Measurements from ENCODE around the gene ZFP36L1. TPM values are rescaled to one million over a fixed set of nuclear protein-coding genes. Genes with fewer than 3 reads are reported as not detected.
A peak's percentile ranks its signal among the peaks of the same experiment; 100 is the strongest.

Gene ZFP36L1, protein sequence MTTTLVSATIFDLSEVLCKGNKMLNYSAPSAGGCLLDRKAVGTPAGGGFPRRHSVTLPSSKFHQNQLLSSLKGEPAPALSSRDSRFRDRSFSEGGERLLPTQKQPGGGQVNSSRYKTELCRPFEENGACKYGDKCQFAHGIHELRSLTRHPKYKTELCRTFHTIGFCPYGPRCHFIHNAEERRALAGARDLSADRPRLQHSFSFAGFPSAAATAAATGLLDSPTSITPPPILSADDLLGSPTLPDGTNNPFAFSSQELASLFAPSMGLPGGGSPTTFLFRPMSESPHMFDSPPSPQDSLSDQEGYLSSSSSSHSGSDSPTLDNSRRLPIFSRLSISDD
- total RNA-seq (1,000 to 10,000 TPM in 2 of 7 donors, 100 to 1,000 TPM in 5; 412 to 1,074 (median 693) TPM), polyA plus RNA-seq (100 to 1,000 TPM; 336 to 525 TPM)
- long read RNA-seq, donor 1, transcript ZFP36L1-202 (2 exons, 3,190 nt), result major isoform, 29 of 175 reads
- long read RNA-seq, donor 1, transcript ZFP36L1-201 (3 exons, 3,026 nt), result minor isoform, 15 of 175 reads
- long read RNA-seq, donor 1, partial matches to known transcripts, result 4 of 175 reads
- long read RNA-seq, donor 1, other reads (novel, unspliced or antisense), result 127 of 175 reads
- long read RNA-seq, donor 2, transcript ZFP36L1-202 (2 exons, 3,190 nt), result major isoform, 251 of 253 reads
- long read RNA-seq, donor 2, partial matches to known transcripts, result 0 of 253 reads
- long read RNA-seq, donor 2, other reads (novel, unspliced or antisense), result 0 of 253 reads
- long read RNA-seq, donor 3, transcript ZFP36L1-201 (3 exons, 3,026 nt), result minor isoform, 19 of 362 reads
- long read RNA-seq, donor 3, transcript ZFP36L1-202 (2 exons, 3,190 nt), result major isoform, 161 of 362 reads
- long read RNA-seq, donor 3, partial matches to known transcripts, result 1 of 362 reads
- long read RNA-seq, donor 3, other reads (novel, unspliced or antisense), result 180 of 362 reads

DNA sequence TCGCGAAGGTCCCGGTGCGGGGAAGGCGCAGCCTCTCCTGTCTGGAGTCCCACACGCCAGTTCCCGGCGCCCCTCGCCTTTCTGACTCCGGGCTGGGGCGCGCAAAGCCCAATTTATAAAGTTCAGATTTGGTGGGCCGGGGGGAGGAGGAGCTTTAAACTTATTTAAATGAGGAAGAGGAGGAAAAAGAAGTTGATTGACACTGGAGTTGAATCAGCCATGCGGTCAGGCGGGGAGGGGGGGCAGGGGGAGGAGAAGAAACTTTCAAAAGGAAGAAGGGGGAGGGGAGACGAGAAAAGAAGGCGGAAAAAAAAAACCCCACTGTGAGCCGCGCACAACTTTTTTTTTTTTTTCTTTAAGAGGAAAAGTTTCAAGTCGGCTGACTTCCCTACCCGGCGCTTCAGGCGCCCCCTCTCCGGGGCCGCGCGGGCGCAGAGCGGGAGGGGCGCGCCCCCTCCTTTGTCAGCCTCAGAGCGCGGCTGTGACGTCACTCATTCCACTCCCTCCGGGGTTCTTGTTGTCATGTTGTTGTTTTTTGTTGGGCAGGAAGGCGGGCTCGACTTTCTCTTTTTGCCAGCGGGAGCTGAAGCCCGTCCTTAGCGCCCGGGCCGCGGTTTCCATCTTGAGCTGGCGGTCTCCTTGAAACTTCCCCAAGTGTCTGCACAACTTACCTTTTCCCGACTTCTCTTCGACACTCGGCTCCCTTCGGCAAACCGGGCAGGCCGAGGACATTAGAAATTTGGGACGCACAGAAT, at the start of gene ZFP36L1:
TSS of gene ZFP36L1 (minus strand) at position 89 of the 755 bp plus-strand sequence. CDS start 129 bp downstream, outside the sequence.
- peak within 1 kb of the TSS; percentile 85 for H3K4me3 ChIP-seq
- H3K36me3 ChIP-seq, result no peaks in the 10 kb centered on the region
- no peaks in the 10 kb centered on the region for H3K27me3 ChIP-seq
- H3K9me3 ChIP-seq, result no peaks in the 10 kb centered on the region
- H3K4me1 ChIP-seq (ENCODE audit: insufficient read depth), result peaks cover 5% of the 10 kb centered on the region
- H3K27ac ChIP-seq, result peak within 1 kb of the TSS; percentile 98 to 100
- DNase-seq, result peak; percentile 94 to 97 (median 96)
- intact Hi-C loops (cut with DNase I), result loop anchor here in 2 of 4 donors (1.0 to 10.0 kb wide), 7 partner anchors 23 to 648 kb away; no protein-coding TSS in a partner anchor
- TF ChIP-seq EP300 (IDR thresholded peaks at IDR 0.05) (peak; percentile 81), CTCF (IDR thresholded peaks at IDR 0.05) (peak in 1 of 3 donors; percentile 20), POLR2A (IDR thresholded peaks at IDR 0.05) (peak; percentile 99)
- 0 to 1% (median 0%) methylated on average over 51 of the region's 51 CpGs for WGBS, 3 donors

DNA sequence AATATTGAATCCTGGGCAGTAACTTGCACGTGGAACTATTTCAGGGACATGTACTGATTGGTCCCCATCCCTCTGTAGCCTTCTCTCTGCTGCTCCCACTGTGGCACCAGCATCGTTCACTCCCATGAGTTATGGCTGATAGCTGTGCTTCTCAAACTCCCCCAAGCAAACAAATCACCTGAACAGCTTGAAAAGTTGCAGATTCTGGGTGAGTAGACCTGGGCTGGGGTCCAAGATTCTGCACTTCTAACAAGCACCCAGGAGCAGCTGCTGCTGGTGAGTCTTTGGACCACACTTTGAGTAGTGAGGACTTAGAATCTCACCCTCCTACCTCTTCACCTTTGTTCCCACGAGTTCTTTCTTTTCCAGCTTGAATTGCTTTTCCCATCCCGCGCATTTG, 49.4 kb upstream of the ZFP36L1 start:
- Histone ChIP-seq H3K4me1 (ENCODE audit: insufficient read depth) (peaks cover 8% of the 10 kb centered on the region), H3K27me3 (no peaks in the 10 kb centered on the region), H3K4me3 (no peak overlapping the region), H3K27ac (no peak overlapping the region), H3K9me3 (no peaks in the 10 kb centered on the region), H3K36me3 (no peaks in the 10 kb centered on the region)
- DNase-seq, result no peak
- intact Hi-C loops (cut with DNase I), result loop anchor here in 1 of 4 donors (5.0 kb wide), 1 partner anchor 1005 kb away; no protein-coding TSS in a partner anchor
- 52 to 66% (median 62%) methylated on average over 5 of the region's 5 CpGs for WGBS, 3 donors
- TF ChIP-seq POLR2A (IDR thresholded peaks at IDR 0.05), result no peak

- Histone ChIP-seq H3K27ac (no peak overlapping the region), H3K4me1 (ENCODE audit: insufficient read depth) (peaks cover 8% of the 10 kb centered on the region), H3K27me3 (no peaks in the 10 kb centered on the region), H3K4me3 (no peak overlapping the region), H3K9me3 (no peaks in the 10 kb centered on the region), H3K36me3 (no peaks in the 10 kb centered on the region)
- no peak for DNase-seq
- WGBS, 3 donors, result 38 to 40% (median 38%) methylated on average over 6 of the region's 6 CpGs
- no peak for TF ChIP-seq EP300 (IDR thresholded peaks at IDR 0.05)
- no peak for TF ChIP-seq CTCF (IDR thresholded peaks at IDR 0.05)
- TF ChIP-seq POLR2A (IDR thresholded peaks at IDR 0.05), result no peak
- intact Hi-C loops (cut with DNase I), result loop anchor here in 1 of 4 donors (5.0 kb wide), 1 partner anchor 1004 kb away; no protein-coding TSS in a partner anchor
Measured at GRCh38 chr14:68841016-68841809, 48.3 kb upstream of the ZFP36L1 start.

DNA sequence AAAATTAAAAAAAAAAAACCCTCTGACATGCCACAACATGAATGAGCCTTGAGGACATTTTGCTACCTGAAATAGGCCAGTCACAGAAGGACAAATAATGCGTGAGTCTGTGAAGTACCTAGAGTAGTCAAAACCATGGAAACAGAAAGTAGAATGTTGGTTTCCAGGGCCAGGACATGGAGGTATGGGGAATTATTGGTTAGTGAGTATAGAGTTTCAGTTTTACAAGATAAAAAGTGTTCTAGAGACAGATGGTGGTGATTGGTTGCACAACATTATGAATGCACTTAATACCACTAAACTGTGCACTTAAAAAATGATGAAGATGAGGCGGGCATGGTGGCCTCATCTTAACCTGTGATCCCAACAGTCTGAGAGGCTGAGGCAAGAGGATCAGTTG, 47.6 kb upstream of the ZFP36L1 start:
- no peaks in the 10 kb centered on the region for H3K27me3 ChIP-seq
- no peaks in the 10 kb centered on the region for H3K36me3 ChIP-seq
- intact Hi-C loops (cut with DNase I), result loop anchor here in 1 of 4 donors (5.0 kb wide), 1 partner anchor 1003 kb away; no protein-coding TSS in a partner anchor
- no peak for DNase-seq
- TF ChIP-seq POLR2A (IDR thresholded peaks at IDR 0.05) (no peak), EP300 (IDR thresholded peaks at IDR 0.05) (no peak), CTCF (IDR thresholded peaks at IDR 0.05) (no peak)
- peaks cover 8% of the 10 kb centered on the region for H3K4me1 ChIP-seq (ENCODE audit: insufficient read depth)
- WGBS, 3 donors, result 96 to 99% (median 98%) methylated on average over 2 of the region's 2 CpGs
- no peak overlapping the region for H3K27ac ChIP-seq
- H3K4me3 ChIP-seq, result no peak overlapping the region
- no peaks in the 10 kb centered on the region for H3K9me3 ChIP-seq

Data from ovary (tissue), 10 donors.